PC-9 (cell line): ENCODE measurements around the gene SIGLEC9. TPM values are rescaled to one million over a fixed set of nuclear protein-coding genes. Genes with fewer than 3 reads are reported as not detected.

Source experiments
- BruUV-seq: library from RNA; stranded (reverse); fragments of 400-500 nt; replicated peaks from 2 replicates; lab custom pipeline; 2021; lab: Mats Ljungman, UMichigan
- CTCF ChIA-PET: fragments of 300-600 bp; sonication (Branson Sonifier 250); formaldehyde crosslinking; loops from one replicate; lab custom pipeline; 2022; ENCODE audit warnings: antibody characterized with exemption; lab: Charles Lee
- POLR2A ChIA-PET: fragments of 300-600 bp; sonication (Branson Sonifier 250); formaldehyde crosslinking; loops from one replicate; lab custom pipeline; 2022; ENCODE audit warnings: antibody characterized with exemption; ENCODE audit not compliant: unreplicated experiment; lab: Charles Lee
- DNase-seq, 2 experiments: peaks; one replicate each; pipeline versions ENCODE4 v3.0.0 to v3.0.0-alpha.2; 2015 to 2022; ENCODE audit warnings: mixed read lengths in 1 of 2
- H2AFZ ChIP-seq: fragments of 200-600 bp; sonication (generic); 2 replicates; pipeline ENCODE4 v1.8.1; 2017; ENCODE audit warnings: antibody characterized with exemption
- H3F3A ChIP-seq: fragments of 200-600 bp; sonication (generic); 2 replicates; pipeline ENCODE4 v1.8.1; 2017; ENCODE audit warnings: antibody characterized with exemption, mild to moderate bottlenecking, low read depth; ENCODE audit not compliant: insufficient read depth
- H3K27ac ChIP-seq: fragments of 200-600 bp; sonication (generic); 2 replicates; pipeline ENCODE4 v1.6.1; 2016; ENCODE audit warnings: mixed run types
- H3K27me3 ChIP-seq: fragments of 200-600 bp; sonication (generic); 2 replicates; pipeline ENCODE4 v1.6.1; 2016; ENCODE audit warnings: low read depth, mixed run types; ENCODE audit not compliant: insufficient read depth
- H3K36me3 ChIP-seq: fragments of 200-600 bp; sonication (generic); 2 replicates; pipeline ENCODE4 v1.6.1; 2016; ENCODE audit warnings: low read depth, mixed run types
- H3K4me1 ChIP-seq: fragments of 200-600 bp; sonication (generic); replicated peaks from 2 replicates; pipeline ENCODE4 v1.6.1; 2016; ENCODE audit warnings: mixed run types; ENCODE audit not compliant: insufficient read depth
- H3K4me2 ChIP-seq: fragments of 200-600 bp; sonication (generic); 2 replicates; pipeline ENCODE4 v1.6.1; 2017; ENCODE audit warnings: mixed run types
- H3K4me3 ChIP-seq: fragments of 200-600 bp; sonication (generic); 2 replicates; pipeline ENCODE4 v1.6.1; 2016; ENCODE audit warnings: mixed run types
- H3K79me2 ChIP-seq: fragments of 200-600 bp; sonication (generic); 2 replicates; pipeline ENCODE4 v1.6.1; 2017; ENCODE audit warnings: low read depth, mixed run types
- H3K9me2 ChIP-seq: fragments of 200-600 bp; sonication (generic); 2 replicates; pipeline ENCODE4 v1.8.1; 2017; ENCODE audit warnings: mild to moderate bottlenecking; ENCODE audit not compliant: insufficient read depth
- H3K9me3 ChIP-seq: fragments of 200-600 bp; sonication (generic); 2 replicates; pipeline ENCODE4 v1.8.1; 2016; ENCODE audit warnings: low read depth; ENCODE audit not compliant: insufficient read depth
- H4K20me1 ChIP-seq: fragments of 200-600 bp; sonication (generic); 2 replicates; pipeline ENCODE4 v1.8.1; 2017; ENCODE audit not compliant: insufficient read depth
- CTCF ChIP-seq: fragments of 200-600 bp; sonication (generic); conservative IDR thresholded peaks from 2 replicates; pipeline ENCODE4 v1.6.1; 2017; ENCODE audit warnings: mixed run types, antibody characterized with exemption, mild to moderate bottlenecking, moderate library complexity
- EZH2 ChIP-seq: fragments of 200-600 bp; sonication (generic); IDR thresholded peaks from 2 replicates; pipeline ENCODE4 v1.8.0; 2017; ENCODE audit warnings: antibody characterized with exemption, low read depth
- intact Hi-C: fragments of 100-400 bp; cut with micrococcal nuclease; formaldehyde crosslinking; loops from one replicate; pipeline ENCODE4 v1.10.0; 2022; ENCODE audit not compliant: unreplicated experiment
- total RNA-seq: library from RNA; stranded (reverse); gene quantifications from 2 replicates; pipeline ENCODE4 v1.2.3, GENCODE V29; 2021

Gene SIGLEC9
- total RNA-seq, 1 experiment from 2014 or later, result not detected

DNA sequence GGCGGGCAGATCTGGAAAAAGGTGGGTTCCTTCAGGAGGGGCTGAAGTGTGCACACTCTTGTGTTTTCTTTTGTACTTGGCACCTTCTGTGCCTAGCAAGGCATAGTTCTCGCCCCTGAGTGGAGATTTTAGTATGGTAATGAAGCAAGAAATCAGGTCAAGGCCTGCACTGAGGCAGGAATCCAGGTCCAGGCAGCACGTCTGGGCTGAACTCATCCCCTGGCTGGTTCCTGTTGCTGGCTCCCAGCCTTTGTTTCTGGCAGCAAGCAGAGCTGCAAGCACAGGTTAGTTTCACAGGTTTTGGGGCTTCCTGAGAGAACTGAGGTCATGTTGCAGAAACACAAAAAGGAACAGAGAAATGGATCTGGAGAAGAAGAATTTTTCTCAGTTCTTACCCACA is 38.6 kb downstream of the SIGLEC9 start:
- H3K4me1 ChIP-seq, result no peaks in the 10 kb centered on the region
- DNase-seq, result no peak
- no peak overlapping the region for H3K4me2 ChIP-seq
- no TSS peak for BruUV-seq
- POLR2A ChIA-PET, result no interaction called here
- H3K79me2 ChIP-seq, result no peaks in the 10 kb centered on the region
- no peak overlapping the region for H2AFZ ChIP-seq
- no peaks in the 10 kb centered on the region for H3K9me3 ChIP-seq
- TF ChIP-seq EZH2 (no peak), CTCF (no peak)
- H3K9me2 ChIP-seq, result no peaks in the 10 kb centered on the region
- intact Hi-C loops, result no loop called here
- H3F3A ChIP-seq, result no peaks in the 10 kb centered on the region
- H3K4me3 ChIP-seq, result no peak overlapping the region
- H3K27me3 ChIP-seq, result peaks cover 79% of the 10 kb centered on the region
- H4K20me1 ChIP-seq, result no peaks in the 10 kb centered on the region
- no peak overlapping the region for H3K27ac ChIP-seq
- CTCF ChIA-PET, result no interaction called here
- H3K36me3 ChIP-seq, result no peaks in the 10 kb centered on the region

- DNase-seq, result no peak
- ChIA-PET CTCF (no interaction called here), POLR2A (no interaction called here)
- Histone ChIP-seq H3K9me3 (no peaks in the 10 kb centered on the region), H3K4me1 (no peaks in the 10 kb centered on the region), H3K9me2 (no peaks in the 10 kb centered on the region), H3K27me3 (peaks cover 79% of the 10 kb centered on the region), H3K27ac (no peak overlapping the region), H2AFZ (no peak overlapping the region), H3K4me2 (no peak overlapping the region), H3K79me2 (no peaks in the 10 kb centered on the region), H3K4me3 (no peak overlapping the region), H3F3A (no peaks in the 10 kb centered on the region), H4K20me1 (no peaks in the 10 kb centered on the region), H3K36me3 (no peaks in the 10 kb centered on the region)
- BruUV-seq, result no TSS peak
- TF ChIP-seq CTCF (no peak), EZH2 (no peak)
- intact Hi-C loops, result no loop called here
Measured at GRCh38 chr19:51164215-51164614, 39.5 kb downstream of the SIGLEC9 start.

GRCh38 chr19:51166846-51167490 is 42.3 kb downstream of the SIGLEC9 start:
- H3K9me2 ChIP-seq, result no peaks in the 10 kb centered on the region
- H4K20me1 ChIP-seq, result no peaks in the 10 kb centered on the region
- TF ChIP-seq CTCF, result no peak
- no peak for TF ChIP-seq EZH2
- no peaks in the 10 kb centered on the region for H3K9me3 ChIP-seq
- no peaks in the 10 kb centered on the region for H3F3A ChIP-seq
- no peak for DNase-seq
- no peak overlapping the region for H3K4me3 ChIP-seq
- POLR2A ChIA-PET, result no interaction called here
- intact Hi-C loops, result loop anchor here (5.0 kb wide), 1 partner anchor 150 kb away; the partner anchor contains the start of gene KLK10
- no peaks in the 10 kb centered on the region for H3K79me2 ChIP-seq
- BruUV-seq, result no TSS peak
- no peak overlapping the region for H2AFZ ChIP-seq
- H3K27ac ChIP-seq, result no peak overlapping the region
- CTCF ChIA-PET, result no interaction called here
- H3K4me2 ChIP-seq, result no peak overlapping the region
- no peaks in the 10 kb centered on the region for H3K36me3 ChIP-seq
- H3K27me3 ChIP-seq, result peaks cover 81% of the 10 kb centered on the region
- no peaks in the 10 kb centered on the region for H3K4me1 ChIP-seq
